K562 (cell line): ENCODE results near the gene FXYD1. TPM values are rescaled to one million over a fixed set of nuclear protein-coding genes. Genes with fewer than 3 reads are reported as not detected.

ENCODE experiments used
- ATAC-seq: fragments of 200-7000 bp; cut with Tn5 transposase; 3 replicates; pipeline ENCODE4 v1.9.1; 2020; ENCODE audit warnings: moderate library complexity
- BruUV-seq: library from RNA; stranded (reverse); fragments of 400-500 nt; replicated peaks from 2 replicates; lab custom pipeline; 2021; lab: Mats Ljungman, UMichigan
- CTCF ChIA-PET: fragments of 300-600 bp; formaldehyde crosslinking; extraction: SDS; loops from one replicate; lab custom pipeline; 2021; ENCODE audit warnings: low intra/inter-chr PET ratio; lab: Yijun Ruan, JAX
- POLR2A ChIA-PET: fragments of 300-600, 350-650 bp; sonication (Branson Sonifier 250); formaldehyde crosslinking; extraction: SDS; loops from one replicate; lab custom pipeline; 2021; ENCODE audit warnings: antibody characterized with exemption, inconsistent platforms; lab: Yijun Ruan, JAX
- DNase-seq, 4 experiments: peaks; one replicate each; pipeline versions ENCODE4 v3.0.0 to v3.0.0-alpha.2; 2011 to 2018; ENCODE audit warnings: low spot score in 3 of 4, mixed read lengths in 3 of 4; ENCODE audit errors: extremely low read depth in 1 of 4
- FAIRE-seq: peaks from 2 replicates; lab custom pipeline; 2011; peaks lifted over from hg19 to GRCh38; lab: Jason Lieb, UNC
- H2AFZ ChIP-seq: 2 replicates; pipeline ENCODE4 v1.6.0; 2011; ENCODE audit warnings: low read depth, low read length, control low read depth, inconsistent platforms
- H3K27ac ChIP-seq: fragments of 200-600 bp; 3 replicates; pipeline ENCODE4 v1.8.0; 2011; ENCODE audit warnings: low read depth, mild to moderate bottlenecking, control low read depth, inconsistent platforms, low read length, moderate library complexity, mixed read lengths; ENCODE audit errors: extremely low read depth
- H3K27me3 ChIP-seq, 2 experiments: fragments of 300-600 bp in 1 of 2; 2 replicates in 1 of 2; 3 replicates in 1 of 2; pipeline versions ENCODE4 v1.6.0 to v1.8.0; 2011; ENCODE audit warnings: inconsistent platforms in 2 of 2, low read length in 2 of 2, mild to moderate bottlenecking in 1 of 2, mixed read lengths in 1 of 2, moderate library complexity in 1 of 2; ENCODE audit not compliant: control insufficient read depth in 2 of 2, insufficient read depth in 2 of 2
- H3K36me3 ChIP-seq: fragments of 300-600 bp; 3 replicates; pipeline ENCODE4 v1.8.0; 2011; ENCODE audit warnings: mild to moderate bottlenecking, low read length, inconsistent platforms; ENCODE audit not compliant: control insufficient read depth, insufficient read depth
- H3K4me1 ChIP-seq, 2 experiments: fragments of 200-600 bp in 1 of 2; replicated peaks in 1 of 2; 2 replicates in 1 of 2; 3 replicates in 1 of 2; pipeline versions ENCODE4 v1.5.1 to v1.8.0; 2011; ENCODE audit warnings: inconsistent platforms in 2 of 2, low read length in 2 of 2, mild to moderate bottlenecking in 1 of 2, mixed read lengths in 1 of 2, moderate library complexity in 1 of 2; ENCODE audit not compliant: control insufficient read depth in 2 of 2, insufficient read depth in 2 of 2
- H3K4me2 ChIP-seq: 2 replicates; pipeline ENCODE4 v1.6.1; 2011; ENCODE audit warnings: low read length, control low read depth, inconsistent platforms, mixed read lengths; ENCODE audit not compliant: insufficient read depth
- H3K4me3 ChIP-seq: fragments of 200-600 bp; sonication (generic), shearing (Covaris generic); 2 replicates; pipeline ENCODE4 v1.5.1; 2016; ENCODE audit warnings: control low read depth, inconsistent platforms
- H3K79me2 ChIP-seq: fragments of 200-600 bp; 3 replicates; pipeline ENCODE4 v1.8.0; 2011; ENCODE audit warnings: low read length, inconsistent platforms; ENCODE audit not compliant: control insufficient read depth, insufficient read depth
- H3K9ac ChIP-seq, 2 experiments: 2 replicates each; pipeline versions ENCODE4 v1.6.0 to v1.6.1; 2011; ENCODE audit warnings: low read depth in 2 of 2, low read length in 2 of 2, control low read depth in 1 of 2, inconsistent platforms in 1 of 2, mild to moderate bottlenecking in 1 of 2, mixed read lengths in 1 of 2; ENCODE audit not compliant: insufficient read depth in 1 of 2
- H3K9me1 ChIP-seq: one replicate; pipeline ENCODE4 v1.6.0; 2011; ENCODE audit warnings: inconsistent platforms, mild to moderate bottlenecking, low read length, moderate library complexity; ENCODE audit not compliant: control insufficient read depth, insufficient read depth
- H3K9me3 ChIP-seq: replicated peaks from 2 replicates; pipeline ENCODE4 v1.5.1; 2011; ENCODE audit warnings: low read depth, low read length, inconsistent platforms; ENCODE audit not compliant: control insufficient read depth, insufficient read depth
- H4K20me1 ChIP-seq: replicated peaks from 2 replicates; pipeline ENCODE4 v1.6.1; 2011; ENCODE audit warnings: low read length, inconsistent platforms, mixed read lengths; ENCODE audit not compliant: control insufficient read depth, insufficient read depth
- HSF4 ChIP-seq: fragments of 250-450 bp; sonication (Bioruptor Pico); IDR thresholded peaks from 2 replicates; pipeline ENCODE4 v2.1.2; 2022; ENCODE audit warnings: mild to moderate bottlenecking, moderate library complexity, borderline replicate concordance
- STAT5B ChIP-seq: fragments of 250-450 bp; sonication (Bioruptor Pico); IDR thresholded peaks from 2 replicates; pipeline ENCODE4 v1.8.0; 2021; ENCODE audit warnings: mild to moderate bottlenecking, inconsistent platforms
- U2AF2 ChIP-seq: fragments of 200-400 bp; formaldehyde crosslinking; optimal IDR thresholded peaks from 2 replicates; pipeline ENCODE3; 2017; ENCODE audit warnings: low read depth, mild to moderate bottlenecking, low read length
- ZBTB7A ChIP-seq: IDR thresholded peaks from 2 replicates; pipeline ENCODE4 v1.6.1; 2011; ENCODE audit warnings: low read depth, mild to moderate bottlenecking, low read length, moderate library complexity, borderline replicate concordance; ENCODE audit not compliant: control insufficient read depth
- ZNF592 ChIP-seq: fragments of 450-650 bp; IDR thresholded peaks from 2 replicates; pipeline ENCODE4 v1.6.1; 2017; ENCODE audit warnings: antibody characterized with exemption, mild to moderate bottlenecking
- WGBS: fragments of 100-300 bp; shearing (Covaris generic); methylation state at CpG from one replicate; pipeline ENCODE4 v1.1.6; 2016; ENCODE audit warnings: low coverage, mixed read lengths; ENCODE audit not compliant: insufficient coverage; ENCODE audit errors: missing lambda C conversion rate; 5-methylcytosine and 5-hydroxymethylcytosine counted together
- in situ Hi-C: fragments of 300-500 bp; cut with MboI; formaldehyde crosslinking; loops from 4 replicates; pipeline ENCODE4 v1.15.0; 2018; ENCODE audit warnings: inconsistent platforms, mixed read lengths
- intact Hi-C: fragments of 100-400 bp; cut with micrococcal nuclease; formaldehyde crosslinking; loops from 2 replicates; pipeline ENCODE4 v1.14.2; 2022
- polyA plus RNA-seq, 8 experiments: library from polyadenylated mRNA; depleted of rRNA in 4 of 8; stranded (reverse) in 5 of 8; unstranded in 3 of 8; fragments of >200 nt; fragmentation: Nextera tagmentation in 2 of 8; fragmentation: Illumina TruSeq in 1 of 8; extraction: Ambion mirVana in 2 of 8; extraction: Trizol in 1 of 8; gene quantifications; 2 replicates each; pipeline versions ENCODE4 v1.2.1 to v1.2.3, GENCODE V29; 2011 to 2014; ENCODE audit warnings: inconsistent platforms in 1 of 8, missing spikeins in 1 of 8
- total RNA-seq, 7 experiments: library from RNA; depleted of rRNA in 6 of 7; stranded (reverse); fragments of >200 nt in 6 of 7; fragmentation: Illumina TruSeq in 2 of 7; extraction: Trizol in 2 of 7; gene quantifications; 2 replicates each; pipeline versions ENCODE4 v1.2.1 to v1.2.3, GENCODE V29; 2011 to 2021; ENCODE audit warnings: low replicate concordance in 1 of 7

The FXYD1 gene
- total and polyA plus RNA-seq, 9 of the 15 experiments (the other 6 are each of a cell fraction or from before 2014, with no cell fraction given), result 0.40 to 3.2 (median 1.8) TPM; not detected in 3

- TF ChIP-seq ZNF592, result peak; percentile 63; the same call in 1 of the 2 replicates
- TF ChIP-seq, all 486 proteins: peak for 67
Observed at GRCh38 chr19:35124098-35125060, 14.2 kb upstream of the FXYD1 start (continued).

GRCh38 chr19:35125270-35125717, 13.3 kb upstream of the FXYD1 start:
- Histone ChIP-seq H3K9me3 (no peaks in the 10 kb centered on the region), H3K9me1 (no peaks in the 10 kb centered on the region), H3K4me3 (no peak overlapping the region), H3K9ac (peak overlapping the region in 1 of 2 experiments; percentile 59; a peak in 2 of 4 replicates), H3K4me2 (peak overlapping the region; percentile 92; the same call in 1 of the 2 replicates), H3K36me3 (no peaks in the 10 kb centered on the region), H3K79me2 (no peaks in the 10 kb centered on the region), H3K27me3 (peaks cover 0 to 10% of the 10 kb centered on the region in 2 experiments; a peak in 1 of 5 replicates), H3K4me1 (peaks cover 8 to 34% of the 10 kb centered on the region in 2 experiments; a peak in 4 of 5 replicates), H4K20me1 (no peaks in the 10 kb centered on the region), H3K27ac (no peak overlapping the region), H2AFZ (peak overlapping the region; percentile 99; the same call in 1 of the 2 replicates)
- ChIA-PET CTCF (no interaction called here), POLR2A (interaction anchor here (0.6 to 0.7 kb wide), 2 partner anchors 17 to 376 kb away, joined by 3 to 4 read pairs; no protein-coding TSS in a partner anchor)
- ATAC-seq (no peak), DNase-seq (no peak), FAIRE-seq (no peak)
- 74% methylated on average over 18 of the region's 19 CpGs for WGBS
- no peak for TF ChIP-seq STAT5B (CRISPR knock-in tag)
- no peak for TF ChIP-seq U2AF2
- no peak for TF ChIP-seq HSF4 (CRISPR knock-in tag)
- TF ChIP-seq ZBTB7A, result 0 out of 2 replicates have a peak, but pooled peaks have one; percentile 17
- intact Hi-C loops (no loop called here), in situ Hi-C loops (loop anchor here (5.0 kb wide), 1 partner anchor 58 kb away; no protein-coding TSS in a partner anchor)
- BruUV-seq, result no TSS peak
